Activated B cell treated with CpG ODN at 0.5 μM for 24 hours (primary cell): ENCODE measurements around the gene CEP72. TPM values are rescaled to one million over a fixed set of nuclear protein-coding genes. Genes with fewer than 3 reads are reported as not detected.

Source experiments
- ATAC-seq: fragments of 200-7000 bp; cut with Tn5 transposase; one replicate; pipeline ENCODE4 v1.10.0; 2021; ENCODE audit warnings: low read depth, mild to moderate bottlenecking, moderate library complexity
- CTCF ChIA-PET: fragments of 350-600 bp; sonication (Branson Sonifier 250); formaldehyde crosslinking; loops from one replicate; lab custom pipeline; 2021; ENCODE audit warnings: antibody characterized with exemption; lab: Charles Lee
- POLR2A ChIA-PET: fragments of 350-600 bp; sonication (Branson Sonifier 250); formaldehyde crosslinking; loops from one replicate; lab custom pipeline; 2021; ENCODE audit warnings: antibody characterized with exemption; lab: Charles Lee
- DNase-seq: peaks from one replicate; pipeline ENCODE4 v3.0.0; 2022
- H3K27ac Mint-ChIP-seq: one replicate; pipeline ENCODE4 v1.8.0; 2020; ENCODE audit warnings: mixed read lengths
- H3K27me3 Mint-ChIP-seq: one replicate; pipeline ENCODE4 v1.8.0; 2021; ENCODE audit warnings: mixed read lengths
- H3K36me3 Mint-ChIP-seq: one replicate; pipeline ENCODE4 v1.8.0; 2021; ENCODE audit warnings: low read depth, mixed read lengths
- H3K4me1 Mint-ChIP-seq: one replicate; pipeline ENCODE4 v1.8.0; 2021; ENCODE audit warnings: mixed read lengths
- H3K4me3 Mint-ChIP-seq: one replicate; pipeline ENCODE4 v1.8.0; 2020; ENCODE audit warnings: mild to moderate bottlenecking, mixed read lengths
- H3K9me3 Mint-ChIP-seq: one replicate; pipeline ENCODE4 v1.8.0; 2020; ENCODE audit warnings: mixed read lengths
- CTCF ChIP-seq: fragments of 200-600 bp; IDR thresholded peaks from one replicate; pipeline ENCODE4 v1.8.0; 2022; ENCODE audit warnings: antibody characterized with exemption, mild to moderate bottlenecking
- intact Hi-C: fragments of 100-400 bp; cut with micrococcal nuclease; formaldehyde crosslinking; loops from one replicate; pipeline ENCODE4 v1.15.1; 2024
- total RNA-seq: library from RNA; stranded (reverse); gene quantifications from 2 replicates; pipeline ENCODE4 v1.2.3, GENCODE V29; 2022

The CEP72 gene
- total RNA-seq, 1 donor from 2014 or later, result 17.4 TPM

- TF ChIP-seq CTCF, result no peak
- DNase-seq, result no peak
- H3K9me3 Mint-ChIP-seq, result no peaks in the 10 kb centered on the region
- ChIA-PET CTCF (no interaction called here), POLR2A (no interaction called here)
- no peaks in the 10 kb centered on the region for H3K4me1 Mint-ChIP-seq
- no peak overlapping the region for H3K4me3 Mint-ChIP-seq
- peaks cover 24% of the 10 kb centered on the region for H3K36me3 Mint-ChIP-seq
- no peak overlapping the region for H3K27ac Mint-ChIP-seq
- intact Hi-C loops, result no loop called here
- H3K27me3 Mint-ChIP-seq, result no peaks in the 10 kb centered on the region
- ATAC-seq, result no peak
These were observed 39.9 kb downstream of the CEP72 start for GRCh38 chr5:652023-652515.

- Mint-ChIP-seq H3K27me3 (no peaks in the 10 kb centered on the region), H3K36me3 (peaks cover 29% of the 10 kb centered on the region), H3K4me1 (no peaks in the 10 kb centered on the region), H3K4me3 (no peak overlapping the region), H3K9me3 (no peaks in the 10 kb centered on the region), H3K27ac (no peak overlapping the region)
- ChIA-PET CTCF (no interaction called here), POLR2A (no interaction called here)
- no peak for ATAC-seq
- DNase-seq, result no peak
- TF ChIP-seq CTCF, result no peak
- intact Hi-C loops, result no loop called here
These were observed 40.7 kb downstream of the CEP72 start for GRCh38 chr5:652773-653350.

GRCh38 chr5:654071-654778 is 42.1 kb downstream of the CEP72 start:
- DNase-seq, result no peak
- ATAC-seq, result no peak
- POLR2A ChIA-PET, result no interaction called here
- CTCF ChIA-PET, result no interaction called here
- intact Hi-C loops, result no loop called here
- H3K4me1 Mint-ChIP-seq, result no peaks in the 10 kb centered on the region
- TF ChIP-seq CTCF, result no peak
- peaks cover 38% of the 10 kb centered on the region for H3K36me3 Mint-ChIP-seq
- no peaks in the 10 kb centered on the region for H3K9me3 Mint-ChIP-seq
- H3K4me3 Mint-ChIP-seq, result no peak overlapping the region
- H3K27me3 Mint-ChIP-seq, result no peaks in the 10 kb centered on the region
- H3K27ac Mint-ChIP-seq, result no peak overlapping the region

- ChIA-PET POLR2A (no interaction called here), CTCF (no interaction called here)
- DNase-seq, result no peak
- no peaks in the 10 kb centered on the region for H3K27me3 Mint-ChIP-seq
- no peak overlapping the region for H3K27ac Mint-ChIP-seq
- H3K9me3 Mint-ChIP-seq, result no peaks in the 10 kb centered on the region
- no peak for TF ChIP-seq CTCF
- intact Hi-C loops, result no loop called here
- H3K4me3 Mint-ChIP-seq, result no peak overlapping the region
- H3K36me3 Mint-ChIP-seq, result peaks cover 47% of the 10 kb centered on the region
- H3K4me1 Mint-ChIP-seq, result no peaks in the 10 kb centered on the region
- no peak for ATAC-seq
These were observed 43.3 kb downstream of the CEP72 start for GRCh38 chr5:655406-655805.

- H3K4me1 Mint-ChIP-seq, result no peaks in the 10 kb centered on the region
- intact Hi-C loops, result no loop called here
- no peaks in the 10 kb centered on the region for H3K27me3 Mint-ChIP-seq
- H3K4me3 Mint-ChIP-seq, result no peak overlapping the region
- H3K36me3 Mint-ChIP-seq, result peaks cover 51% of the 10 kb centered on the region
- no peak for TF ChIP-seq CTCF
- ChIA-PET CTCF (no interaction called here), POLR2A (no interaction called here)
- H3K27ac Mint-ChIP-seq, result no peak overlapping the region
- ATAC-seq, result no peak
- no peak for DNase-seq
- no peaks in the 10 kb centered on the region for H3K9me3 Mint-ChIP-seq
These were observed 45.4 kb downstream of the CEP72 start for GRCh38 chr5:657570-657969.
